Measurements from ENCODE around the gene POLR1C. TPM values are rescaled to one million over a fixed set of nuclear protein-coding genes. Genes with fewer than 3 reads are reported as not detected.
"Not testable (repeated sequence)": the region's sequence is repeated elsewhere in the genome, so short reads cannot be mapped to it uniquely, and the experiment has no call there.

POLR1C gene
- total RNA-seq, 2 donors from 2014 or later = 23.9 to 31.7 TPM

DNA sequence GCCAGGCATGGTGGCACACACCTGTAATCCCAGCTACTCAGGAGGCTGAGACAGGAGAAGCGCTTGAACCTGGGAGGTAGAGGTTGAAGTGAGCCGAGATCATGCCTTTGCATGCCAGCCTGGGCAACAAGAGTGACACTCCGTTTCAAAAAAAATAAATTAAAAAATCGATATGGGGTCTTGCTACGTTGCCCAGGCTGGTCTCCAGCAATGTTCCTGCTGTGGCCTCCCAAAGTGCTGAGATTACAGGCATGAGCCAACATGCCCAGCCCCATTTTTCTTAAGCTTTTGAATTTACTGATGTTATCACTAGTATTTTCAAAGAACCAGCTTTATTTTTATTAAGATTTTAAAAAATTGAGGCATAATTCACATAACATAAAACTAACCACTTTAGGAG lies 23.6 kb downstream of the POLR1C start:
- intact Hi-C loops (cut with DNase I) = no loop called here
- DNase-seq (ENCODE audit: low spot score) = no peak

DNA sequence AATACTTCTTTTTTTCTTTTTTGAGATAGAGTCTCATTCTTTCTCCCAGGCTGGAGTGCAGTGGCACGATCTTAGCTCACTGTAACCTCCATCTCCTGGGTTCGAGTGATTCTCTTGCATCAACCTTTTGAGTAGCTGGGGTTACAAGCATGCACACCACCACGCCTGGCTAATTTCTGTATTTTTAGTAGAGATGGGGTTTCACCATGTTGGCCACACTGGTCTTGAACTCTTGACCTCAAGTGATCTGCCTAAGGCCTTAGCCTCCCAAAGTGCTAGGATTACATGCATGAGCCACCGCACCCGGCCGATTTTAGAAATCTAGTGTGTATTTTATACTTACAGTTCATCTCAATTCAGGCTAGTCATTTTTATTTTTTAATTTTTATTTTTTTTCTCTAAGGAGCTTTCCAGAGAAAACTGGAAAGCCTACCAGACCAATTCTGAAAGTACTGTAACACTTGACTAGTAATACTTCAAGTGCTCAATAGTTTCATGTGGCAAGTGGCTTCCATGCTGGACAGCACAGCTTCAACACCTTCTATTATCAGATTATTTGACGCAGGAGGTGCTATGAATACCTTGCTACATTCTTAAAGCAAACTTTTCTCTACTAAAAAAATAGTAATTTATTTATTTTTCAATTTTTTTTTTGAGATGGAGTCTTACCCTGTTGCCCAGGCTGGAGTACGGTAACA lies 25.0 kb downstream of the POLR1C start:
- no peak for DNase-seq (ENCODE audit: low spot score)
- intact Hi-C loops (cut with DNase I) = no loop called here

DNA sequence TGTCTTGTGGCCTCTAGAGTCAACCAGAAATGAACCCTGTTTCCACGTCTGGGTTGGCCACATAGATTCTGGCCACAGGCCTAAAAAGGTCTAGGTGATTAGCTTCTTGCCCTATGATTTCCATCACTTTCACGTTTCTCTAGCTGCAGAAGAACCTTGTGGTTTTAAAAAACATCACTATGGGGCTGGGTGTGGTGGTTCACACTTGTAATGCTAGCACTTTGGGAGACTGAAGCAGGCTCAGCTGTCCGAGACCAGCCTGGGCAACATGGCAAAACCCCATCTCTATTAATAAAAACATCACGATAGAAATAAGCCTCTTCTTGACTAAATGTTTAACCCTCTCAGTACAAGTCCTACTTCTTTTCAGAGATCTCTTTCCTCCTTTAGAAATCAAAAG lies 27.6 kb downstream of the POLR1C start:
- intact Hi-C loops (cut with DNase I) = no loop called here
- no peak for DNase-seq (ENCODE audit: low spot score)

DNA sequence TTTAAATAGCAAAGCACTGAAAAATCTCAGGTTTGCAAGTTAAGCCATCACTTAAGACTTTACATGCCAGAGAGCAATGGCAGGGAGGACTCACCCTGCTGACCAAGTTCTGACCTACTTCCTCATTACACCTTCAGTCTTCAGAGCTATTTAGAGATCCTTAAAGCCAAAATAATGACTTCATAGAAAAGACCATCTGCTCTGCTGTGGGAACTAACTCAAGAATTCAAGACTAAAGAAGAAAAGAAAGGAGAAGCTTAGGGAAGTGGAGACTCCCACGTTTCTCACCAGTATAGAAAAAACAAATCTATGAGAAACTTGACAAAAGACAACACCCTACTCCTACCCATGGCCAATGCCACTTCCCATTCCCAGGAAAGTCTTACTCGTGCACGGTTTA lies 30.3 kb downstream of the POLR1C start:
- intact Hi-C loops (cut with DNase I) = no loop called here
- no peak for DNase-seq (ENCODE audit: low spot score)

DNA sequence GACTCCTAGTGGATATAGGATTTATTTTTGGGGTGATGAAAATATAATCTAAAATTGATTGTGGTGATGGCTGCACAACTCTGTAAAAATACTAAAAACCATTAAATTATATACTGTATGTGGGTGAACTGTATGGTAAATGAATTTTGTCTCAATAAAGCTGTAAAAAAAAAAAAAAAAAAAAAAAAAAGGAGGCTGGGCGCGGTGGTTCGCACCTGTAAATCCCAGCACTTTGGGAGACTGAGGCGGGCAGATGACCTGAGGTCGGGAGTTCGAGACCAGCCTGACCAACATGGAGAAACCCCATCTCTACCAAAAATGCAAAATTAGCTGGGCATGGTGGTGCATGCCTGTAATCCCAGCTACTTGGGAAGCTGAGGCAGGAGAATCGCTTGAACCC lies 40.7 kb downstream of the POLR1C start:
- intact Hi-C loops (cut with DNase I); DNase-seq (ENCODE audit: low spot score): not testable (repeated sequence)

DNA sequence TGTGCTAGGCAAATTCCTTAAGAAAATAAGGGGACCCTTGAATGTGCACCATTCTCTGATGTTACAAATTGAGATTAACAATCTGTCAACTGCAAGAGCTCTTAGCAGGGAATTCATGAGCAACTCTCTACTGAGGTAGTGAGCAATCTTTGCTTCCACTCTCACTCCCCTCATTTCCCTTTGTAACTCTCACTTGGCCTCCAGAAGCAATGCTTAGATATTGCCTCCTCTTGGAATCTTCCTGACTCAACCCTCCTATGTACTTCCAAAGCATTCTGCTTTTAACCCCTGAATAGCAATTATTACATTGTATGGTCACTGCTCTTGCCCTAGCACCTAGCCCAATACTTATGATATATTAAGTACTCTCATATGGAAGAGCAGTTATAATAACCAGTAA lies 42.4 kb downstream of the POLR1C start:
- intact Hi-C loops (cut with DNase I) = no loop called here
- no peak for DNase-seq (ENCODE audit: low spot score)

DNA sequence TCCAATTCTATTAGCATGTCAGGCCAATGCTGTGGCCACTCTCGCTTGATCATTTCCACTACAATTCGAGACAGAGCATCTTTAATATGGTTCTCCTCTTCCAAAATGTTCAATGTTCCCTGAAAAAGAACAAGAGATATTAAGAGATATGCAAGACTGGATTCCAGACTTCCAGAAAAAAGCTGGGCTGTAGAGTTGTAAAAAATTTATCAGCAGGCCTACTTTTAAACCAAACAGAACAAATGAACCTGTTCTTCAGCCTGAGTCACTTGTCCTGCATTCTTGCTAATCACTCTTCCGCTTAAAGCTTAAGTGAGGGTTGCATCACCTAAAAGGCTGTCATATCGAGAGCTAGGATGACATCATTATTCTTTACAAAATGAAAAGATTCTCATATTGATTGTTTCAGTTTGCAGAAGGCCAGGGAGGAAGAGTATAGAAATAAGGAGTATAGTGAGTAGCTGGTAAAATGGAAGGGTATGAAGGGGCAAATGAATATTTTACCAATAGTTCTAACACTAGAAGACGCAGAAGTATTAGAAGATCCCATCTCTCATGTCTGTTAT lies 54.1 kb downstream of the POLR1C start:
- DNase-seq (ENCODE audit: low spot score) = no peak
- intact Hi-C loops (cut with DNase I) = no loop called here

Other genes starting within 250 kb of the POLR1C start
- not detected for gene SLC22A7, start 218.8 kb upstream of the POLR1C start, total RNA-seq
- 1 to 10 TPM in 1 of 2 donors, under 1 TPM in 1; 1.00 to 1.4 TPM for gene CRIP3, start 208.3 kb upstream of the POLR1C start, total RNA-seq
- 10 to 100 TPM; 11.2 to 13.9 TPM for gene ZNF318, start 147.4 kb upstream of the POLR1C start, total RNA-seq
- gene ABCC10, start 89.5 kb upstream of the POLR1C start, total RNA-seq = 10 to 100 TPM; 21.1 to 22.4 TPM
- under 1 TPM; 0.14 to 0.42 TPM for gene DLK2, start 61.5 kb upstream of the POLR1C start, total RNA-seq
- gene TJAP1, start 39.5 kb upstream of the POLR1C start, total RNA-seq = 10 to 100 TPM; 23.4 to 25.4 TPM
- gene LRRC73, start 6.7 kb upstream of the POLR1C start, total RNA-seq = under 1 TPM; 0.69 to 0.90 TPM
- gene YIPF3, start 163 bp upstream of the POLR1C start, total RNA-seq = 10 to 100 TPM; 54.6 to 61.3 TPM
- 10 to 100 TPM; 18.4 to 26.2 TPM for gene XPO5, start 58.9 kb downstream of the POLR1C start, total RNA-seq
- gene POLH, start 59.1 kb downstream of the POLR1C start, total RNA-seq = 10 to 100 TPM; 11.0 to 16.7 TPM
- gene GTPBP2, start 112.2 kb downstream of the POLR1C start, total RNA-seq = 10 to 100 TPM; 43.3 to 50.4 TPM
- gene MAD2L1BP, start 118.8 kb downstream of the POLR1C start, total RNA-seq = 10 to 100 TPM; 12.0 to 15.5 TPM
- under 1 TPM; 0.19 to 0.23 TPM for gene RSPH9, start 127.9 kb downstream of the POLR1C start, total RNA-seq
- 10 to 100 TPM; 25.4 to 28.2 TPM for gene MRPS18A, start 170.7 kb downstream of the POLR1C start, total RNA-seq

Data from posterior vena cava (tissue), 2 donors.